Activated CD8-positive, alpha-beta memory T cell treated with anti-CD3 and anti-CD28 coated beads, Interleukin-2, amount 50 U/mL, for 48 hours (primary cell): Measurements from ENCODE around the gene JPH3.

Experiments
- DNase-seq: peaks from one replicate; pipeline ENCODE4 v3.0.0-alpha.2; 2020

Gene JPH3

DNA sequence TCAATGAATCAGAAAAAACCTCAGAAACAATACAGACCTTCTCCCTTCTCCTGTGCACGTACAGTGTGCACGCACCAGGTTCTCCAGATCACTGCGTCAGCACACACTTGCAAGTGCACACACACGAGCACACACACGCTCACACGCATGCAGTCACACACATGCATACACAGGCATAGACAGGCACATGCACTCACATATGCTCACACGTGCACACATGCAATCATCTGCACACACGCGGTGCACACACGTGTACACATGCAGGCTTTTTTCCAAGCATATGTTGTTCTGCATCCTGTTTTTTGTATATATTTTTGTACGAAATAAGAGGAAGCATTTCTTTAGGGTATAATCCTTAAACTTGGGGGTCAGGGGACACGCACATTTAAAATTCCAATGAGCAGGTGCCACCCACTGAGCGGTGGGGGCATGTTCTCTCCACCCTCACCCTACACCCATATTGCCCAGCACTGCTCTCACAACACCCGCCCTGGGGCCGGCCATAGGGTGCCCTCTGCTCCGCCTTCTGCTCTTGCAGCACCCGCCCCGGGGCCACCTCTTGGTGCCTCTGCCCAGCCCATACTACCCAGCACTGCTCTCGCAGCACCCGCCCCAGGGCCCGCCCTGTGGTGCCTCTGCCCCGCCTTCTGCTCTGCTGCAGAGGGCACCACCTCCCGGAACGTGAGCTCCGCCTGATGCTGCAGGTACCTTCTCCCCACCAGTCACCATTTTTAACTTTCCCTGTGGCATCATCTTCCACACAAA is 142.6 kb downstream of the JPH3 start:
- no peak for DNase-seq

DNA sequence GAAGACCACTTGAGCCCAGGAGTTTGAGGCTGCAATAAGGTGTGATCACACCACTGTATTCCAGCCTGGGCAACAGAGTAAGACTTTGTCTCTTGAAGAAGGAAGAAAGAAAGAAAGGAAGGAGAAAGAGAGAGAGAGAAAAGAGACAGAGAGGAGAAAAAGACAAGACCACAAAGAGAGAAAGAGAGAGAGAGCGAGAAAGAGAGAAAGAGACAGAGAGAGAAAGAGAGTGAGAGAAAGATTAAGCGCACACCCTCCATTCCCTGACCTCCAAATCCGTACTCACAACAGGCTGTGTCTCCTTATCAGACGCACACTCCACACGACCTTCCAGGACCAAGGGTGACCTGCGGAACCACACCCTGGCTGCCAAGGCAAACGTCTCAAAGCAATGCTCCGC is 143.9 kb downstream of the JPH3 start:
- no peak for DNase-seq
